ENCODE results near the gene RNF13. TPM values are rescaled to one million over a fixed set of nuclear protein-coding genes. Genes with fewer than 3 reads are reported as not detected.
A peak's percentile ranks its signal among the peaks of the same experiment; 100 is the strongest.

RNF13 gene
- total and polyA plus RNA-seq, 2 donors (not counting 3 experiments of a cell fraction or from before 2014, with no cell fraction given) = 16.4 to 27.1 TPM

- dilution Hi-C loops (cut with MboI; ENCODE audit: extremely low pct_ligation_motif_present, low sequenced_read_pairs) (no loop called here), intact Hi-C loops (cut with micrococcal nuclease) (loop anchor here (1.0 kb wide), 1 partner anchor 42 kb away; no protein-coding TSS in a partner anchor)
- POLR2A ChIA-PET = no interaction called here
- Histone ChIP-seq H4K20me1 (replicated peaks; ENCODE audit: control insufficient read depth, extremely low read depth, insufficient read depth, low read length) (no peaks in the 10 kb centered on the region), H3K36me3 (ENCODE audit: control insufficient read depth in 2 of 2, extremely low read depth in 1 of 2, insufficient read depth in 2 of 2, low read length in 2 of 2) (no peaks in the 10 kb centered on the region), H3K9ac (replicated peaks; ENCODE audit: extremely low read depth, insufficient read depth, low read length) (no peak overlapping the region), H3K4me3 (replicated peaks in 1 of 3; ENCODE audit: insufficient read depth in 1 of 3, low read depth in 1 of 3, low read length in 3 of 3) (no peak overlapping the region), H3K9me3 (replicated peaks; ENCODE audit: control insufficient read depth, insufficient read depth, low read length) (no peaks in the 10 kb centered on the region), H3K27ac (ENCODE audit: insufficient read depth, low read depth, low read length) (no peak overlapping the region), H3K9me1 (replicated peaks; ENCODE audit: control insufficient read depth, extremely low read depth, insufficient read depth, low read length) (no peaks in the 10 kb centered on the region), H2AFZ (ENCODE audit: low read depth, low read length) (no peak overlapping the region), H3K79me2 (ENCODE audit: control insufficient read depth, insufficient read depth, low read length) (no peaks in the 10 kb centered on the region), H3K4me2 (ENCODE audit: insufficient read depth, low read length) (no peak overlapping the region), H3K4me1 (ENCODE audit: control insufficient read depth, extremely low read depth, insufficient read depth, low read length) (no peaks in the 10 kb centered on the region), H3K27me3 (ENCODE audit: control insufficient read depth in 2 of 2, insufficient read depth in 2 of 2, low read length in 2 of 2) (peaks cover 33 to 42% of the 10 kb centered on the region in 2 experiments)
- peak; percentile 59 for DNase-seq (ENCODE audit: low read depth, low spot score)
- no TSS peak for BruUV-seq (replicated peaks)
- CTCF ChIA-PET = interaction anchor here (0.7 to 9.4 kb wide), 34 partner anchors 10 to 454 kb away, joined by 3 to 263 read pairs (median 4); partner anchors contain the start of genes COMMD2, PFN2 and WWTR1
- TF ChIP-seq JUN (IDR thresholded peaks at IDR 0.05; ENCODE audit: borderline replicate concordance, insufficient read depth, insufficient read length, low read depth) = no peak
- peak; percentile 20 to 39 for TF ChIP-seq CTCF (IDR thresholded peaks at IDR 0.05; ENCODE audit: extremely low read depth in 1 of 2, insufficient read depth in 1 of 2, low read depth in 1 of 2, low read length in 2 of 2)
- TF ChIP-seq MYC (IDR thresholded peaks at IDR 0.05; ENCODE audit: low read depth, low read length) = no peak
- no peak for TF ChIP-seq MAX (IDR thresholded peaks at IDR 0.05; ENCODE audit: insufficient read depth, insufficient read length)
- no peak for TF ChIP-seq EZH2 (IDR thresholded peaks at IDR 0.05; ENCODE audit: borderline replicate concordance, low read depth, low read length, severe bottlenecking)
- no peak for TF ChIP-seq FOS (IDR thresholded peaks at IDR 0.05; ENCODE audit: borderline replicate concordance, insufficient read depth, low read length)
- peak; percentile 78 for FAIRE-seq
These were observed 47.2 kb upstream of the RNF13 start for GRCh38 chr3:149765762-149766334.

Data from endothelial cell of umbilical vein (primary cell).